GM13977 (cell line): ENCODE results near the gene RAC2.

ENCODE experiments used
- DNase-seq: peaks from one replicate; pipeline ENCODE4 v3.0.0; 2012; ENCODE audit warnings: low spot score
- CTCF ChIP-seq: IDR thresholded peaks from 2 replicates; pipeline ENCODE4 v1.5.1; 2012; ENCODE audit warnings: mild to moderate bottlenecking, control low read depth; ENCODE audit not compliant: insufficient read depth; ENCODE audit errors: extremely low read depth, missing control alignments
- in situ Hi-C: fragments of 300-500 bp; cut with MboI; formaldehyde crosslinking; loops from one replicate; pipeline ENCODE4 v1.12.0; 2022; ENCODE audit warnings: low sequenced_read_pairs, low pct_unique_long_range_greater_than_20kb, mixed read lengths, inconsistent platforms; ENCODE audit not compliant: unreplicated experiment

Gene RAC2

GRCh38 chr22:37220543-37220981, 23.5 kb downstream of the RAC2 start:
- no peak for DNase-seq
- in situ Hi-C loops = no loop called here
- no peak for TF ChIP-seq CTCF

GRCh38 chr22:37219533-37219932, 24.5 kb downstream of the RAC2 start:
- no peak for DNase-seq
- TF ChIP-seq CTCF = no peak
- in situ Hi-C loops = no loop called here

DNA sequence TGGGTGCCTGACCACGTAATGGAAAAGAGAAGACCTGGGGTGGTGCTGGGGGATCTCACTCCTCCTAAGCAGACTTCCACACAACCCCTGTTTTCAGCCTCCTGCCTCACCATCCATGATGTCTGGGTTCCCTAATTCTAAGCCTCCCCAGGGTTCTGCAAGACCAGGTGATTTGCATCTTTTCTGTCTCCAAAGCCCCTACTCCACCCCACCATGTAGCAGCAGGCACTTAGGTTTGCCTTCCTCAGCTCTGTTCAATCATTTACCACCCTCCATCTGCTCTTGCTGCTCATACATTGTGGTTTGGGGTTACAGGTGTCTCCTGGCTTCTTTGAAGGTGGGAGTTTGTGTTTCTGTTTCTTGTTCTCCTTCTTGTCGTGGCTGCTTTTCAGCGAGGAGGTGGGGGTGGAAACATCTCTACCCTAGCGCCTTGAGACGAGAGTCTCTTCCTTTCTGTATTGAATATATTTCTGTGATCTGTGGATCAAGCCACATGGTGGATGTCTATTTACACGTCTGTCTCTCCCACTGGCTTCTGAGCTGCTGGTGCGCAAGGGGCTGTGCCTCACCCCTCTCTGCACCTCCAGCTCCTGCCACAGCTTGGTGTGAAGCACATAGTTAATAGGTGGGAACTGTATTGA, 25.2 kb downstream of the RAC2 start:
- TF ChIP-seq CTCF = no peak
- peak; percentile 86 for DNase-seq
- in situ Hi-C loops = no loop called here

DNA sequence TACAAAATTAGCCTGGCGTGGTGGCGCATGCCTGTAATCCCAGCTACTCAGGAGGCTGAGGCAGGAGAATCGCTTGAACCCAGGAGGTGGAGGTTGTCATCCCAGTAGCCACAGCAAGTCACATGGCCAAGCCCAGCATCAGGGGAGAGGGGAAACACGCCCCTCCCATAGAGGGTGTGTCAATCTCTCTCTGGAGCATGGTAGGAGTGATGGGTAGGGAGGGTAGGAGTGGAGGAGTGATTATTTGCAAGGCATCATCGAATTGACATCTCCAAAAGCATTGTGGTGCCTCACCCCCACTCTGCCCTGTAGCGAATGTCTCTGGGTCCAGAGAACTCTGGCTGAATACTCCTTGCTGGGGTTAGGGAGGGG, 25.7 kb downstream of the RAC2 start:
- in situ Hi-C loops = no loop called here
- no peak for TF ChIP-seq CTCF
- DNase-seq = no peak

- no peak for DNase-seq
- in situ Hi-C loops = no loop called here
- no peak for TF ChIP-seq CTCF
These were observed 28.2 kb downstream of the RAC2 start for GRCh38 chr22:37215890-37216289.

DNA sequence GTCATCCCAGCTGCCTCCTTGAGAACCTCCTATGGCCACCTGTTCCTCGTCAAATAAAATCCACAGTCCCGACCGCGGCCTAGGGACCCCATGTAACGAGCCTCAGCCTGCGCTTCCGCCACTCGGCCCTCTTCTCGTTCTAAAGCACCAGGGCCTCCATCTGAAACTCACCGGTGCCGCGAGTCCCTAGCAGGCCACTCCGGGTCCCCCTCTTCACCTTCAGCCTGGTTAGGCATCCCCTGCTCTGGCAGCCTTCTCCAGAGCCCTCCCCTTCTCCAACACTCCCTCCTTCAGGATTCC, 29.4 kb downstream of the RAC2 start:
- DNase-seq = no peak
- TF ChIP-seq CTCF = no peak
- in situ Hi-C loops = no loop called here
